ENCODE data around the gene CACNG4.

DNA sequence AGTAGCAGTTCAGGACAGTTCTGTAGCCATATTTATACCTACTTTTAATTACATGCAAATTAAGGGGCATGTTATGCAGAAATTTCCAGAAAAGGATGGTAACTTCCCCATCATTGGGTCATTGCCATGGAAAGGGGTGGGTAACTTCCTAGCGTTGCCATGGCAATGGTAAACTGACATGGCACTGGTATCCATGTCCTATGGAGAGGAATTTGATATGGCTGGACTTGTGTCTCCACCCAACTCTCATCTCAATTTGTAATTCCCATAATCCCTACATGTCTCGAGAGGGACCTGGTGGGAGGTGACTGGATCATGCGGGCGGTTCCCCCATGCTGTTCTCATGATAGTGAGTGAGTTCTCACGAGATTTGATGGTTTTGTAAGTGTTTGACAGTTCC lies 35.6 kb upstream of the CACNG4 start:
- TF ChIP-seq, protein P1, sequence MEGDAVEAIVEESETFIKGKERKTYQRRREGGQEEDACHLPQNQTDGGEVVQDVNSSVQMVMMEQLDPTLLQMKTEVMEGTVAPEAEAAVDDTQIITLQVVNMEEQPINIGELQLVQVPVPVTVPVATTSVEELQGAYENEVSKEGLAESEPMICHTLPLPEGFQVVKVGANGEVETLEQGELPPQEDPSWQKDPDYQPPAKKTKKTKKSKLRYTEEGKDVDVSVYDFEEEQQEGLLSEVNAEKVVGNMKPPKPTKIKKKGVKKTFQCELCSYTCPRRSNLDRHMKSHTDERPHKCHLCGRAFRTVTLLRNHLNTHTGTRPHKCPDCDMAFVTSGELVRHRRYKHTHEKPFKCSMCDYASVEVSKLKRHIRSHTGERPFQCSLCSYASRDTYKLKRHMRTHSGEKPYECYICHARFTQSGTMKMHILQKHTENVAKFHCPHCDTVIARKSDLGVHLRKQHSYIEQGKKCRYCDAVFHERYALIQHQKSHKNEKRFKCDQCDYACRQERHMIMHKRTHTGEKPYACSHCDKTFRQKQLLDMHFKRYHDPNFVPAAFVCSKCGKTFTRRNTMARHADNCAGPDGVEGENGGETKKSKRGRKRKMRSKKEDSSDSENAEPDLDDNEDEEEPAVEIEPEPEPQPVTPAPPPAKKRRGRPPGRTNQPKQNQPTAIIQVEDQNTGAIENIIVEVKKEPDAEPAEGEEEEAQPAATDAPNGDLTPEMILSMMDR (IDR thresholded peaks at IDR 0.05): no peak
- TF ChIP-seq POLR2AphosphoS5 (IDR thresholded peaks at IDR 0.05; ENCODE audit: low read depth, low read length): no peak
- no peak for TF ChIP-seq SIN3A (IDR thresholded peaks at IDR 0.05; ENCODE audit: borderline replicate concordance, insufficient read depth, low read depth, low read length)
- TF ChIP-seq, protein P2, sequence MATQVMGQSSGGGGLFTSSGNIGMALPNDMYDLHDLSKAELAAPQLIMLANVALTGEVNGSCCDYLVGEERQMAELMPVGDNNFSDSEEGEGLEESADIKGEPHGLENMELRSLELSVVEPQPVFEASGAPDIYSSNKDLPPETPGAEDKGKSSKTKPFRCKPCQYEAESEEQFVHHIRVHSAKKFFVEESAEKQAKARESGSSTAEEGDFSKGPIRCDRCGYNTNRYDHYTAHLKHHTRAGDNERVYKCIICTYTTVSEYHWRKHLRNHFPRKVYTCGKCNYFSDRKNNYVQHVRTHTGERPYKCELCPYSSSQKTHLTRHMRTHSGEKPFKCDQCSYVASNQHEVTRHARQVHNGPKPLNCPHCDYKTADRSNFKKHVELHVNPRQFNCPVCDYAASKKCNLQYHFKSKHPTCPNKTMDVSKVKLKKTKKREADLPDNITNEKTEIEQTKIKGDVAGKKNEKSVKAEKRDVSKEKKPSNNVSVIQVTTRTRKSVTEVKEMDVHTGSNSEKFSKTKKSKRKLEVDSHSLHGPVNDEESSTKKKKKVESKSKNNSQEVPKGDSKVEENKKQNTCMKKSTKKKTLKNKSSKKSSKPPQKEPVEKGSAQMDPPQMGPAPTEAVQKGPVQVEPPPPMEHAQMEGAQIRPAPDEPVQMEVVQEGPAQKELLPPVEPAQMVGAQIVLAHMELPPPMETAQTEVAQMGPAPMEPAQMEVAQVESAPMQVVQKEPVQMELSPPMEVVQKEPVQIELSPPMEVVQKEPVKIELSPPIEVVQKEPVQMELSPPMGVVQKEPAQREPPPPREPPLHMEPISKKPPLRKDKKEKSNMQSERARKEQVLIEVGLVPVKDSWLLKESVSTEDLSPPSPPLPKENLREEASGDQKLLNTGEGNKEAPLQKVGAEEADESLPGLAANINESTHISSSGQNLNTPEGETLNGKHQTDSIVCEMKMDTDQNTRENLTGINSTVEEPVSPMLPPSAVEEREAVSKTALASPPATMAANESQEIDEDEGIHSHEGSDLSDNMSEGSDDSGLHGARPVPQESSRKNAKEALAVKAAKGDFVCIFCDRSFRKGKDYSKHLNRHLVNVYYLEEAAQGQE (IDR thresholded peaks at IDR 0.05; ENCODE audit: insufficient read depth in 1 of 2, low read depth in 2 of 2, low read length in 1 of 2): no peak

Measured in Panc1 (cell line).